Esophagus squamous epithelium (tissue), 5 donors: ENCODE measurements around the gene FNTB. TPM values are rescaled to one million over a fixed set of nuclear protein-coding genes. Genes with fewer than 3 reads are reported as not detected.

Source experiments
- DNase-seq: peaks from one replicate; lab custom pipeline; 2025; lab: John Stamatoyannopoulos, UW
- H3K27ac ChIP-seq, 4 donors: fragments of 200-600 bp; sonication (generic); one replicate each; pipeline ENCODE4 v1.5.1; 2016 to 2019; ENCODE audit warnings: mild to moderate bottlenecking in 1 of 4
- H3K27me3 ChIP-seq, 4 donors: fragments of 200-600 bp; sonication (generic); 1 replicate in 3 of 4; 2 replicates in 1 of 4; pipeline versions ENCODE4 v1.5.1 to v1.6.0; 2017 to 2021; ENCODE audit warnings: antibody characterized with exemption in 1 of 4
- H3K36me3 ChIP-seq, 3 donors: fragments of 200-600 bp; sonication (generic); one replicate each; pipeline ENCODE4 v1.5.1; 2016 to 2019
- H3K4me1 ChIP-seq, 3 donors: fragments of 200-600 bp; sonication (generic); one replicate each; pipeline ENCODE4 v1.5.1; 2017 to 2019
- H3K4me3 ChIP-seq, 4 donors: fragments of 200-600 bp; sonication (generic); 1 replicate in 3 of 4; 2 replicates in 1 of 4; pipeline ENCODE4 v1.5.1; 2016 to 2019; ENCODE audit warnings: mild to moderate bottlenecking in 2 of 4, moderate library complexity in 1 of 4
- H3K9me3 ChIP-seq, 3 donors: fragments of 200-600 bp; sonication (generic); one replicate each; pipeline ENCODE4 v1.5.1; 2016 to 2019
- CTCF ChIP-seq, 6 experiments: fragments of 450-650 bp in 4 of 6; fragments of 200-600 bp in 2 of 6; sonication (generic) in 2 of 6; IDR thresholded peaks; one replicate each; pipeline ENCODE4 v1.5.1; 2016 to 2019; ENCODE audit warnings: antibody characterized with exemption in 6 of 6, mild to moderate bottlenecking in 4 of 6, moderate library complexity in 4 of 6
- POLR2A ChIP-seq, 4 donors: fragments of 450-650 bp; IDR thresholded peaks; one replicate each; pipeline ENCODE4 v1.6.1; 2017; ENCODE audit warnings: antibody characterized with exemption in 4 of 4, mild to moderate bottlenecking in 4 of 4, moderate library complexity in 3 of 4
- WGBS, 2 donors: methylation state at CpG; one replicate each; pipeline ENCODE4 v1.1.5; 2018; 5-methylcytosine and 5-hydroxymethylcytosine counted together
- intact Hi-C: fragments of 100-400 bp; cut with DNase I; formaldehyde crosslinking; loops from one replicate; pipeline ENCODE4 v1.15.0; 2022
- total RNA-seq, 4 donors: library from RNA; depleted of rRNA; stranded (reverse); fragments of >200 nt; gene quantifications; one replicate each; pipeline ENCODE4 v1.1.0, GENCODE V29; 2016
- donor health status: DM: yes; HTN: yes; CAD: no.

Gene FNTB
- total RNA-seq, 4 donors from 2014 or later: 16.2 to 20.4 (median 18.2) TPM

GRCh38 chr14:64990939-64991338, 4.2 kb downstream of the FNTB start:
- no peak for DNase-seq
- intact Hi-C loops: loop anchor here (10.0 kb wide), 1 partner anchor 114 kb away; the partner anchor contains the start of gene MAX
- no peaks in the 10 kb centered on the region for H3K36me3 ChIP-seq
- no peak overlapping the region for H3K27ac ChIP-seq
- no peaks in the 10 kb centered on the region for H3K9me3 ChIP-seq
- TF ChIP-seq CTCF (IDR thresholded peaks at IDR 0.05): no peak
- TF ChIP-seq POLR2A (IDR thresholded peaks at IDR 0.05): no peak
- no peak overlapping the region for H3K4me3 ChIP-seq
- H3K4me1 ChIP-seq: peaks cover 8 to 58% (median 24%) of the 10 kb centered on the region in 3 donors
- WGBS, 2 donors: 91 to 95% methylated on average over 4 of the region's 4 CpGs
- no peaks in the 10 kb centered on the region for H3K27me3 ChIP-seq

- Histone ChIP-seq H3K4me1 (peaks cover 3 to 64% (median 26%) of the 10 kb centered on the region in 3 donors), H3K9me3 (no peaks in the 10 kb centered on the region), H3K36me3 (no peaks in the 10 kb centered on the region), H3K4me3 (no peak overlapping the region), H3K27me3 (no peaks in the 10 kb centered on the region), H3K27ac (peak overlapping the region in 1 of 4 donors; percentile 60)
- intact Hi-C loops: loop anchor here (10.0 kb wide), 1 partner anchor 112 kb away; the partner anchor contains the start of gene MAX
- DNase-seq: no peak
- 66 to 72% methylated on average over 5 of the region's 5 CpGs for WGBS, 2 donors
- no peak for TF ChIP-seq CTCF (IDR thresholded peaks at IDR 0.05)
- TF ChIP-seq POLR2A (IDR thresholded peaks at IDR 0.05): no peak
Measured at GRCh38 chr14:64992328-64992885, 5.7 kb downstream of the FNTB start.

GRCh38 chr14:64993266-64993930, 6.7 kb downstream of the FNTB start:
- intact Hi-C loops: loop anchor here (10.0 kb wide), 1 partner anchor 111 kb away; the partner anchor contains the start of gene MAX
- H3K4me3 ChIP-seq: no peak overlapping the region
- H3K27ac ChIP-seq: peak overlapping the region; percentile 24 to 60 (median 38)
- no peaks in the 10 kb centered on the region for H3K9me3 ChIP-seq
- DNase-seq: no peak
- H3K27me3 ChIP-seq: no peaks in the 10 kb centered on the region
- TF ChIP-seq POLR2A (IDR thresholded peaks at IDR 0.05) (no peak), CTCF (IDR thresholded peaks at IDR 0.05) (no peak)
- 92 to 100% methylated on average over 3 of the region's 3 CpGs for WGBS, 2 donors
- no peaks in the 10 kb centered on the region for H3K36me3 ChIP-seq
- H3K4me1 ChIP-seq: peaks cover 4 to 64% (median 25%) of the 10 kb centered on the region in 3 donors

GRCh38 chr14:64994540-64994939, 7.8 kb downstream of the FNTB start:
- no peaks in the 10 kb centered on the region for H3K9me3 ChIP-seq
- H3K27ac ChIP-seq: peak overlapping the region in 2 of 4 donors; percentile 31 to 60
- no peaks in the 10 kb centered on the region for H3K36me3 ChIP-seq
- intact Hi-C loops: loop anchor here (10.0 kb wide), 1 partner anchor 110 kb away; the partner anchor contains the start of gene MAX
- H3K27me3 ChIP-seq: no peaks in the 10 kb centered on the region
- no peak for DNase-seq
- H3K4me1 ChIP-seq: peaks cover 10 to 65% (median 25%) of the 10 kb centered on the region in 3 donors
- H3K4me3 ChIP-seq: no peak overlapping the region
- WGBS, 2 donors: 91 to 94% methylated on average over 2 of the region's 2 CpGs
- no peak for TF ChIP-seq CTCF (IDR thresholded peaks at IDR 0.05)
- TF ChIP-seq POLR2A (IDR thresholded peaks at IDR 0.05): no peak

GRCh38 chr14:64995291-64995690, 8.6 kb downstream of the FNTB start:
- Histone ChIP-seq H3K4me1 (peaks cover 10 to 65% (median 25%) of the 10 kb centered on the region in 3 donors), H3K36me3 (no peaks in the 10 kb centered on the region), H3K27me3 (no peaks in the 10 kb centered on the region), H3K9me3 (no peaks in the 10 kb centered on the region), H3K27ac (no peak overlapping the region), H3K4me3 (no peak overlapping the region)
- intact Hi-C loops: loop anchor here (10.0 kb wide), 1 partner anchor 110 kb away; the partner anchor contains the start of gene MAX
- no peak for DNase-seq
- no peak for TF ChIP-seq POLR2A (IDR thresholded peaks at IDR 0.05)
- TF ChIP-seq CTCF (IDR thresholded peaks at IDR 0.05): no peak
- WGBS, 2 donors: 94 to 99% methylated on average over 3 of the region's 3 CpGs
